ENCODE measurements around the gene ARID3A.

Gene ARID3A

DNA sequence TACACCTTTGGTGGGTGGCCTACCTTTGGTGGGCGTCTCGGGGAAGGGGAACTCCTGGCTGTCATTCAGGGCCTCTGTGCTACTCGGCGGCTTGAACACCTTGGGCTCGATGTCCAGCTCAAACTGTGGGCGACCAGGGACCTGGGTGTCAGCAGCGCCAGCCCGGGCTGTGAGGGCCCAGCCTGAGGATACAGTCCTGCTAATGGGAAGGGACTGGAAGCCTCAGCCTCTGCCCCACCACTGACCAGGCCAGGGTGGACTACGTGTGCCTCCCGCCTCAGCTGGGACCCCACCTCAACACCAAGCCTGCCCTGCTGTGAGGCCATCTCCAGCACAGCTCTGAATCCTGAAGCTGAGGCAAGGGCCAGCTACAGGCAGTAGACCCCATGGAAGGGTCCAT is 87.4 kb downstream of the ARID3A start:
- TF ChIP-seq POLR2AphosphoS5 (IDR thresholded peaks at IDR 0.05; ENCODE audit: low read depth), result peak; percentile 34; the same call in 1 of the 2 replicates
- TF ChIP-seq, protein P1, sequence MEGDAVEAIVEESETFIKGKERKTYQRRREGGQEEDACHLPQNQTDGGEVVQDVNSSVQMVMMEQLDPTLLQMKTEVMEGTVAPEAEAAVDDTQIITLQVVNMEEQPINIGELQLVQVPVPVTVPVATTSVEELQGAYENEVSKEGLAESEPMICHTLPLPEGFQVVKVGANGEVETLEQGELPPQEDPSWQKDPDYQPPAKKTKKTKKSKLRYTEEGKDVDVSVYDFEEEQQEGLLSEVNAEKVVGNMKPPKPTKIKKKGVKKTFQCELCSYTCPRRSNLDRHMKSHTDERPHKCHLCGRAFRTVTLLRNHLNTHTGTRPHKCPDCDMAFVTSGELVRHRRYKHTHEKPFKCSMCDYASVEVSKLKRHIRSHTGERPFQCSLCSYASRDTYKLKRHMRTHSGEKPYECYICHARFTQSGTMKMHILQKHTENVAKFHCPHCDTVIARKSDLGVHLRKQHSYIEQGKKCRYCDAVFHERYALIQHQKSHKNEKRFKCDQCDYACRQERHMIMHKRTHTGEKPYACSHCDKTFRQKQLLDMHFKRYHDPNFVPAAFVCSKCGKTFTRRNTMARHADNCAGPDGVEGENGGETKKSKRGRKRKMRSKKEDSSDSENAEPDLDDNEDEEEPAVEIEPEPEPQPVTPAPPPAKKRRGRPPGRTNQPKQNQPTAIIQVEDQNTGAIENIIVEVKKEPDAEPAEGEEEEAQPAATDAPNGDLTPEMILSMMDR (IDR thresholded peaks at IDR 0.05; ENCODE audit: insufficient read depth, low read length), result no peak
- H3K4me3 ChIP-seq (replicated peaks; ENCODE audit: insufficient read depth, low read length), result no peak overlapping the region
- H3K27ac ChIP-seq (replicated peaks), result no peak overlapping the region
- H3K27me3 ChIP-seq (ENCODE audit: insufficient read depth, poor library complexity, severe bottlenecking), result no peaks in the 10 kb centered on the region
- no peak for DNase-seq (ENCODE audit: low read depth in 1 of 2, low spot score in 1 of 2)

- TF ChIP-seq POLR2AphosphoS5 (IDR thresholded peaks at IDR 0.05; ENCODE audit: low read depth) (no peak), SPI1 (IDR thresholded peaks at IDR 0.05; ENCODE audit: borderline replicate concordance, low read depth) (no peak), REST (IDR thresholded peaks at IDR 0.05; ENCODE audit: insufficient replicate concordance, low read depth) (no peak), GABPA (IDR thresholded peaks at IDR 0.05; ENCODE audit: low read depth) (no peak)
- H3K27ac ChIP-seq (replicated peaks), result no peak overlapping the region
- no peak for DNase-seq (ENCODE audit: low read depth in 1 of 2, low spot score in 1 of 2)
- H3K4me3 ChIP-seq (replicated peaks; ENCODE audit: insufficient read depth, low read length), result no peak overlapping the region
- no peaks in the 10 kb centered on the region for H3K27me3 ChIP-seq (ENCODE audit: insufficient read depth, poor library complexity, severe bottlenecking)
Measured at GRCh38 chr19:1014161-1015060, 88.6 kb downstream of the ARID3A start.

DNA sequence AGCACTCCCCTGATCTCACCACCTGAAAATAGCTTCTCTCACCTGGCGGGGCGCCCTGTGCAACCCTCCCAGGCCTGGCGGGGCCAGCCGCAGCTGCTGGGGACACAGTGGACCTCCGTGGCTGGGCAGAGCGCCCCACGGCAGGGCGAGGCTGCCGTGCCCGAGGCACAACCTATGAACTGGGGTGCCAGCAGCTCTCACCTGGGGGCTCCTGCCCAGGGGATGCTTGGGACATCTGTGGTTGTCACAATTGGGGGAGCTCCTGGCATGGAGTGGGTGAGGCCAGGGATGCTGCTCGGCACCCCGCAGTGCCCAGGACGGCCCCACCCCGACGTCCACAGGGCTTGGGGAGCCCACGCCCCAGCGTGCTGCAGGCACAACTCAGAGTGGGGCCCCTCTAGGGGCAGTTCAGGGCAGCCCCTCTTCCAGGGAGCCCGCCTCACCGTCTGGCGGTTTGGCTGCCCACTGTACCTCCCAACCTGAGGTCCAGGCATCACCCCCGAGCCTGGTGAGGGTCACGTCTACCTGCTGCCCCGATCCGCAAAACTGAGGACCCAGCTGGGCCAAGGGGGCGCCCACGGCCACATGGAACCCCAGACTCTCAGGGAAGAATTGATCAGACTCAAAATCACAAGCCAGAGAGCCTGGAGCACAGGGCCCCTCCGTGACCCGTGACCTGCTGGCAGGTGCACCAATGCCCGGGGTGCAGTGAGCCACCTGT is 89.4 kb downstream of the ARID3A start:
- Histone ChIP-seq H3K4me3 (replicated peaks; ENCODE audit: insufficient read depth, low read length) (no peak overlapping the region), H3K27ac (replicated peaks) (no peak overlapping the region), H3K27me3 (ENCODE audit: insufficient read depth, poor library complexity, severe bottlenecking) (no peaks in the 10 kb centered on the region)
- no peak for DNase-seq (ENCODE audit: low read depth in 1 of 2, low spot score in 1 of 2)
- TF ChIP-seq GABPA (IDR thresholded peaks at IDR 0.05; ENCODE audit: low read depth), result no peak
- TF ChIP-seq, protein P1 (IDR thresholded peaks at IDR 0.05; ENCODE audit: insufficient read depth, low read length), result no peak
- TF ChIP-seq POLR2AphosphoS5 (IDR thresholded peaks at IDR 0.05; ENCODE audit: low read depth), result no peak
- no peak for TF ChIP-seq SPI1 (IDR thresholded peaks at IDR 0.05; ENCODE audit: borderline replicate concordance, low read depth)
- TF ChIP-seq REST (IDR thresholded peaks at IDR 0.05; ENCODE audit: insufficient replicate concordance, low read depth), result no peak

Measured in HL-60 (cell line).